ENCODE results near the gene MPV17. TPM values are rescaled to one million over a fixed set of nuclear protein-coding genes. Genes with fewer than 3 reads are reported as not detected.
"Not testable (repeated sequence)": the region's sequence is repeated elsewhere in the genome, so short reads cannot be mapped to it uniquely, and the experiment has no call there.

Gene MPV17
- total RNA-seq, 1 donor from 2014 or later: 61.9 TPM

DNA sequence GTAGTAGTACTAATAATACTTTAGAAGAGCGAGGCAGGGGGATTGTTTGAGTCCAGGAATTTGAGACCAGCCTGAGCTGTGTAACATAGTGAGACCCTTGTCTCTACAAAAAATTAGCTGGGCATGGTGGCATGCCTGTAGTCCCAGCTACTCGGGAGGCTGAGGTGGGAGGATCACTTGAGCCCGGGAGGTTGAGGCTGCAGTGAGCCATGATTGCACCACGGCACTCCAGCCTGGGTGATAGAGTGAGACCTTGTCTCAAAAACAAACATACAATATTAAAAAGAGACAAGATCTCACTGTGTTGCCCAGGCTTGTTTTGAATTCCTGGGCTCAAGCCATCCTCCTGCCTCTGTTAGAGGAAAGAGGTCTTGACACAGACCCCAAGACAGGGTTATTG is 22.3 kb downstream of the MPV17 start:
- not testable (repeated sequence) for DNase-seq (ENCODE audit: low spot score)

DNA sequence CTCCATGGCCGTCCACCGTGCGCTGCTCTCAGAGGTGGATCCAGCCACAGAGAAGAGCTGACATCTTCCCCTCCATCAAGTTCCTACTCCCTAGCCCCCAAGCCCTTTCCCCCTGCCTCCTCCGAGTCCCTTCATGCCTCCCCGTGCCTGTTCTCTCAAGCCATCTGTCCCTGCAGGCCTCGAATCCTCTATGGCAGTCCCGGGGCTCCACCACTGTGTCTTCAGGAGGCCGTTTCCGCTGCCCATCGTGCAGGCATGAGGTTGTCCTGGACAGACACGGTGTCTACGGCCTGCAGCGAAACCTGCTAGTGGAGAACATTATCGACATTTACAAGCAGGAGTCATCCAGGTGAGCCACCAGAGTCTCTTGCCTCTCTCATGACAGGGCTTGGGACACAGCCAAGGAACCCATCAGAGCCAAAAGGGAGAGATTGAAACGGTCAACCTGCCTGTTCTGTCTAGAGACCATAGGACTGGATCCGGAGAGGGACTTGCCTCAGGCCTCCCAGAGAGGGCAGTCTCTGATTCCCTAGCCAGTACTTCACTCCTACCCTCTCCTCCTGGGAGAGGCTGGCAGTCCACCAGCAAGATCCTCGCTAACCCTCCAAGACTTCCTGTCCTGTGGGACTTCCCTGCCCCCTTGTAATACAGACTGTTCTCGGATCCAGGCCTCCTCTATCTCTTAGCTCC is 24.4 kb downstream of the MPV17 start:
- no peak for DNase-seq (ENCODE audit: low spot score)

DNA sequence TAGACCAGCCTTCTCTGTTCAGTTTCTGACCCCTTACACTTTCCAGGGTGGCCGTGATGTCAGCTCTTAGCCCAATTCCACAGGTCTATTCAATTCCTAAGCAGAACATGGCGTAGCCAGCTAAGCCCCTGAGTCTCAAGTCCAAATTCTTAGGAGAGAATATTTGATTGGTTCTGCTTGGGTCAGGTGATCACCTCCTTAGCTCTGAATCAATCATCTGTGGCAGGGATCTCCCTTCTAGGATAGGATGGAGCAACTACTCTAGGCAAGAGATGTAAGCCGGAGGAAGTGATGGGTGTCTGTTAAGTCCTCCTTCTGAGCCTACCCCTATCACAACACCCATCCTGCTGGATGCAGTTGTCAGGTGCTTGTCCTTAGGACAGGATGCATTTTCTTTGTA is 25.7 kb downstream of the MPV17 start:
- no peak for DNase-seq (ENCODE audit: low spot score)

DNA sequence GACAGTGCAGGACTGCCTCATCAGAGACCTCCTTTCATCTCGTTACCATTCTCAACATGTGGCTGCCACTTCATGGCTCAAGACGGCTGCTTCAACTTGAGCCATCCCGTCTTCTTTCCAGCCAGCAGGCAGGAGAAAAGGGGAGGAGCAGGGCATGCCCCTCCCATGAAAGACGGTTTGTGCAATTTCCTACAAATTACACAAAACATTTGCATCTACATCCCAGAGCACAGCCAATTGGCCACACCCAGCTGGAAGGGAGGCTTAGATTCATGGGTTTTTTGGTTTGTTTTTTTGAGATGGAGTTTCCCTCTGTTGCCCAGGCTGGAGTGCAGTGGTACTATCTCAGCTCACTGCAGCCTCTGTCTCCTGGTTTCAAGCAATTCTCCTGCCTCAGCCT is 26.4 kb downstream of the MPV17 start:
- no peak for DNase-seq (ENCODE audit: low spot score)

DNA sequence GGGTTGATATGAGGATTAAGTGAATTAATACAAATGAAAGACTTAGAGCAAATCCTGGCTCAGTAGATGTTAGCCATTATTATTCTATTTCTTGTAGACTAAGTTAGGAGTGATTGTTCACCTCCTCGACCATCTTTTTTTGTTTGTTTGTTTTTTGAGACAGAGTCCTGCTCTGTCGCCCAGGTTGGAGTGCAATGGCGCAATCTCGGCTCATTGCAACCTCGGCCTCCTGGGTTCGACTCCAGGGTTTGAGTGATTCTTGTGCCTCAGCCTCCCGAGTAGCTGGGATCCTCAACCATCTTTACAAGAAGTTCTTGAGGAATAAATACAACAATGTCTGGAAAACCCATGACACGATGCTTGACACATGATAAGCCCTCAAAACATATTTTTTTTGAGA is 28.0 kb downstream of the MPV17 start:
- no peak for DNase-seq (ENCODE audit: low spot score)

DNA sequence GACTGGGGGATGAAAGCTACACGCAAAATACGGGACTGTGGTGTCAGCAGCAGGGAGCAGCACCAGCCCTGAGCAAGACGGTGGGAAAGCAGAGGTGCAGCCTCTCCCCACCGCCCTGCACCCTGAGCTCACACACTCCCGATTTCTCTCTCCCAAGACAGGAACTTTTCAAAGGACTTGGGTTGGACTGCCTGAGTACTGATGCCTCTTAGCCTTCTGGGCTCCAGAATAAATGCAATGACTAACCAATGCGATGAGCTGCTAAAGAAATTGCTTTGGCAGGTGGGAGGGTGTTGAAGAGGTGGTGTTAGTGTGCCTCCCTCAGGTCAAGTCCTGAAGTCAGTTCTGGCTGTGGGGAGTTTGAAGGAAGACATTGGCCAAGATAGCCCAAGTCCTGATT is 31.0 kb downstream of the MPV17 start:
- DNase-seq (ENCODE audit: low spot score): no peak

DNA sequence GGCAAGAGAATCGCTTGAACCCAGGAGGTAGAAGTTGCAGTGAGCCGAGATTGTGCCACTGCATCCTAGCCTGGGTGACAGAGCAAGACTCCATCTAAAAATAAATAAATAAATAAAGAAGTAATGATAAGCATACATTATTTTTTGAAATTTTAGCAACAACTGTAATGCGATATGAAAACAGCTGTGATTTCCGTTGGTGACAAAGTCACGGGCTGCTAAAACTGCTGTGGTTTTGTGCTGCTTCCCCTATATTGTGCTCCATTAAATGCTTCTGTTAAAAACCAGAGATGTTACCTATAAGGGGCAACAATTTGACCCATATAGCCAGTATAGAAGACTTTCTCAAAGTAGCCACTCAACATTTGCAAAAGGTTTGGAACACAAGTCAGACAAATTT is 32.3 kb downstream of the MPV17 start:
- DNase-seq (ENCODE audit: low spot score): no peak

DNA sequence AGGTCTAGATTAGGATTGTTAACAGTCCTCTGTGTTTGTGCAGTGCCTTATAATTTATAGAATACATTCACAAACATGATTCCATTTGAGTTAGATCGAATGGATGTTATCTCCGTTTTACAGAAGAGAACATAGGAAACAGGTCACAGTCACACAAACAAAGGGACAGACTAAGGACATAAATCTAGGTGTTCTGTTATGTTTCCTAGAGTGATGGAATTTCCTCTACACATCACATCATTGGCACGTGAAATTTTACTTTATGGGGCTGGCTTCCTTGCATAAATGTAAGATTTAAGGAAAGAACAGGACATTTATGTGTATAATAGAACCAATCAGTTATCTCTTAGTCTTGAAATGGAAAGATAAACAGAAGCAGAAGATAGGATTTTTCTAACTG is 34.3 kb downstream of the MPV17 start:
- DNase-seq (ENCODE audit: low spot score): no peak

DNA sequence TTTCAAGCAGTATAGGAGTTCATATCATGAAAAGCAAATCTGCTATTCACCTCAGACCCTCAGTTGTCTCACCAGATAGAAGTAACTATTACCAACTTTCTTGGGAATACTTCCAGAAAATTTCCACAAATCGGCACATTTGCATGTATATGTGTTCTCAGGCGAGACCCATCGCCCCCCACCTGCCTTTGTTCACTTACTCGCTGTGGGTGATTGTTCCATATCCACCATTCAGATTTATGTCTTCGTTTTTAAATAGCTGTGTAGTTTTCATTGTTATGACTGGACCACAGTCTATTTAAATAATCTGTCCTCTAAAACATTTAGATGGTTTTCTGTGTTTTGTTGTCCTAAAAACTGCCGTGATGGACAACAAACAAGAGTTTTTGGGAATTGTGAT is 37.4 kb downstream of the MPV17 start:
- DNase-seq (ENCODE audit: low spot score): no peak

DNA sequence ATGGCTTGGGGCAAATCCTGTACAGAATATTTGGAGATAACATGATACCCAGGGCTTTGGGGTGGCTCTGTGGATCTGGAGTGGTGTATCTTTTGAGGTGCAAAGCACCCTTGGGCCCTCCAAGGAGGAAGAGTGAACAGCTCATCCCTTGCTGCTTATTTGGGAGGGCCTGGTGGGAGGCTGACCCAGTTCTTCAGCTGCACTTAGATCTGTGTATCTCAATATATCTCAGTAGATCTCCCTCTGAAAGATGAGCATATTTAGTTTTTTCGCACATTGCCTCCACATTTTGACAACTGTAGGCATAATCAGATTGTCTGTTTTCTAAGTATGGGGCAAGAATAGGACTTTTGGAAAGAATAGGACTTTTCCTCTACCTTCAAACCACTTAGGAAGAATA is 37.9 kb downstream of the MPV17 start:
- DNase-seq (ENCODE audit: low spot score): no peak

DNA sequence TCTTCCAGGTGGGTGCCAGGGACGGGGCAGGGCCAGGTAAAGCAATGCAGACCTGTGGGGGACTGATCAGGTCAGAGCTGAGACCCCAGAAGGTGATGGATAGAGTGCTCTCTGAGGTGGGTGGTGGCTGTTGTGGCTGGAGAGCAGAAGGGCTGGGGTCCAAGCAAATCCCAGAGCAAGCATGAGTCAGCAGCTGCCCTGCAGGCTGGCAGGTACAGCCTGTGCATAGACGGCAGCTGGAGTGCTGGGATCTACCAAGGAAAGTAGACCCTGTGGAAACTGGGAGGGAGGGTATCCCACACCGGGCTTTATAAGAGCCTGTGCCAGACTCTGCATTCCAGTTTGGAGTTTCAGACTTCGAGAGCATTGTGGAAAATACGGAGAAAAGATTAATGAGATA is 40.0 kb downstream of the MPV17 start:
- no peak for DNase-seq (ENCODE audit: low spot score)

DNA sequence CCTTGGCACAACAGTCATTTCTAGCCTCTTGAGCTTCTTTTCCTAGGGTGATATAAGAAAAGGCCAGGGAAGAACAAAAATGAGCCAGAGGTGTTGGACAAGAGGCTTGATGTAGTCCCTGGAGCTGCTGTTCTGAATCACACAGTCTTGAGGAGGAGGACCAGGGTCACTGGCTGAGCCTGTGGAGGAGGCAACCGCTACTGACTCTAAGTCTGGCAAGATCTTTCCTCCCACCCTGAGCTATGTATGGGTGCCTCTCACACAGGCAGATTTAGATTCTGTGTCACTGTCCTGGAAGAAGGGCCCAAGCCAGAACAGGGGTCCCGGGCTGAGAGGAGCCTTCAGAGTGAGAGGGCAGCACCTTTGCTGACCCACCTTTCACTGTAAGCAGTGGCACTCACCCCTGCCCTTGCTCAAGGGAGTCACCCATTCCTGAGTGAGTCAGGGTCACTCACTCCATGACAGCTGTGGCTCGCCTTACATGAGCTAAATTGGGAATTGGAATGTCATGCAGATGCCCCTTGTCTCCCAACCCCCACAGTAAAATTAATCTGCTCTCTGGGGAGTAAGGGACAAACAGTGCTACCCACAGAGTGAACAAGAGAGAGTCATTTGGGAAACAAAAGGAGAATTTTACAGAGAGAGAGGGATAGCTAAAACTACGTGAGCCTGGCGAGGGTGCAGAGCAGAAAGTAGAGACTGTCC is 40.9 kb downstream of the MPV17 start, which contains the start of gene TRIM54:
TSS of gene TRIM54 (plus strand) at position 575 of the 705 bp plus-strand sequence. CDS start 303 bp downstream, outside the sequence.
- no peak for DNase-seq (ENCODE audit: low spot score)

DNA sequence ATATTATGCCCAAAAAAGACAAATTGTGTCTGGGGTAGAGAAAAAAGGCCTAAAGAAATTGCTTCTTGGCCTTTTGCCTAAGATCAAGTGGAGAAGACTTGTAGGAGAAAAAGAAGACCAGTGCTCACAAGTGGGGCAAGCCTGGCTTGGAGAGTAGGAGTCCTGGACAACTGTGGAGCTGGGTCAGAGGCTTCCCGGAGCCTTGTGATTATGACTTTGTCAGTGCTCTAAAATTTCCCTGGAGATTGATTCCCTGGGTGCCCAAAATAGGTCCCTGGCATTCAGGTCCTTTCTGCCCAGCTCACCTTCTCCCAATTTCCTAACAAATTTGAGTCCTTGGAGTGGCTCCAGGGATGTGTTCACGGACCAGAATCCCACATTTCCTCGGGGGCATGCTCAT is 41.5 kb downstream of the MPV17 start:
- DNase-seq (ENCODE audit: low spot score): no peak

DNA sequence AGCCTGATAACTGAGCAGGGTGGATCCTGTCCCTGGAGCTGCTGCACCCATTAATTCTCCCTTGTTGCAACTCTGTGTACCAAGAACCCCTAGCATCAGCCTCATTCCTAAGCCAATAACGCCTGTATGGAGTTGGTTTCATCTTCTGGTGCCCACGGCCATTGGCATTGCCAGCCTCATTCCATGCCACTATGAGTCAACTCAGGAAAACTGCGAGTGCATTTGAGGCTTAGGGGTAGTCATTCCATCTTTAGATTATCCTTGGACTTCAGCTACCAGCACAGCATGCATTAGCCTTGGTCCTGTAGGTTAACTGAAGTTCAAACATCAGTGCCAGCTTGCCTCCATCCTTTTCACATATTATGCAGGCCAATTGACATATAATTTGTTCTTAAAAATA is 42.1 kb downstream of the MPV17 start:
- DNase-seq (ENCODE audit: low spot score): no peak

DNA sequence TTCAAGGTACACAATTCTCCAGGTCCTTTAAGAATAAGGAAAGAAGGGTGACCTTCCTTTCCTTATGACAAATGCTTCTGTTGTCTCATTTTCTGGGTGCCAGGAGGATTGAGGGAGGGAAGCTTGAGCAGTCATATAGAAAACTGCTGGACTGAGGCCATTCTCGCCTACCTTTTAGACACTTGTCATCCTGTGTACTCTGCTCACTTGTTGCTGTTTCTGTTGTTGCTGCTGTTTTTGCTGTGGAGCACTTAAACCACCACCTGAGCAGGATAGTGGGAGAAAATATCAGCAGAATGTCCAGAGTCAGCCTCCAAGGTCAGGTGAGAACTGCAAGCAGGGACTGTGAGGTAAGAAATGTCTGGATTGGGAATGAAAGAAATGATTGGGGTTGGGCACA is 44.9 kb downstream of the MPV17 start:
- DNase-seq (ENCODE audit: low spot score): no peak

DNA sequence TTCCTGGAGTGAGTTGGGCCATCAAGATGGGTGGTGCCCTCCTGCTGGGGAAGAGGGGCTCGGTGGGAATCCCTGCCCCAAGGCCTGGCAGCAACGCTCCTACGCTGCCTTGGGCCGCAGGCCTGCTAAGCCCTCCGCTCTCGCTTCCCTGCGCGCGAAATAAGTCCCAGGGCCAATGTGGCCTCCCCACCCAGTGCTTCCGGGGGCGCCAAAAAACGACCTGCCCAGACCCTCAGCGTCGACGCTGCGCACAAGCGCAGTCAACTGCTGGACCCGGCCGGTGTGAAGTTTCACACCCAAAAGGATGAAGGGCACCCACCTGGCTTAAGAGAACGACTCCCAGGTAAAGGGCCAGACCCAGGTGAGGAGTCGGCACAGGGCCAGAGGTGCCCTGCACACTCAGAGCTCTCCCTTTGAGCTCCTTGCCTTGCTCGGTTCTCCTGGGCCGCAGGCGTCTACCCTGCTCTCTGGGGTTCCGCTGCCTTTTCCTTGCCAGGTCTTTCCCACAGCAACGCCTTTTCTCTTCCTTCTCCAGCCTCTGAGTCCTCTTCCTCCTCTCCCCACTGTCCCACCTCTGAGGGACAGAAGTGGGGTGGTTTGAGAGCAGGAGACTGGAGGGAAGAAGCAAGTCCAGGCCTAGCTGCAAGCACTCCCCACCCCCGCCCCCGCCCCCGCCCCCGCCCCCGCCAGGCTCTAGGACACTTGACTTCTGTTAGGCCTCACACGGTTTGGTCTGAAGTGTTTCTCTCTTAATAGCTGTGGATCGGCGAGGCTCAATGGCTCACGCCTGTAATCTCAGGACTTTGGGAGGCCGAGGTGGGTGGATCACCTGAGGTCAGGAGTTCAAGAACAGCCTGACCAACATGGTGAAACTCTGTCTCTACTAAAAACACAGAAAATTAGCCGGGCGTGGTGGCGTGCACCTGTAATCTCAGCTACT is 47.4 kb downstream of the MPV17 start, which contains the start of gene DNAJC5G:
TSS of gene DNAJC5G (plus strand) at position 223 of the 940 bp plus-strand sequence. CDS start 1,296 bp downstream, outside the sequence.
- no peak for DNase-seq (ENCODE audit: low spot score)

DNA sequence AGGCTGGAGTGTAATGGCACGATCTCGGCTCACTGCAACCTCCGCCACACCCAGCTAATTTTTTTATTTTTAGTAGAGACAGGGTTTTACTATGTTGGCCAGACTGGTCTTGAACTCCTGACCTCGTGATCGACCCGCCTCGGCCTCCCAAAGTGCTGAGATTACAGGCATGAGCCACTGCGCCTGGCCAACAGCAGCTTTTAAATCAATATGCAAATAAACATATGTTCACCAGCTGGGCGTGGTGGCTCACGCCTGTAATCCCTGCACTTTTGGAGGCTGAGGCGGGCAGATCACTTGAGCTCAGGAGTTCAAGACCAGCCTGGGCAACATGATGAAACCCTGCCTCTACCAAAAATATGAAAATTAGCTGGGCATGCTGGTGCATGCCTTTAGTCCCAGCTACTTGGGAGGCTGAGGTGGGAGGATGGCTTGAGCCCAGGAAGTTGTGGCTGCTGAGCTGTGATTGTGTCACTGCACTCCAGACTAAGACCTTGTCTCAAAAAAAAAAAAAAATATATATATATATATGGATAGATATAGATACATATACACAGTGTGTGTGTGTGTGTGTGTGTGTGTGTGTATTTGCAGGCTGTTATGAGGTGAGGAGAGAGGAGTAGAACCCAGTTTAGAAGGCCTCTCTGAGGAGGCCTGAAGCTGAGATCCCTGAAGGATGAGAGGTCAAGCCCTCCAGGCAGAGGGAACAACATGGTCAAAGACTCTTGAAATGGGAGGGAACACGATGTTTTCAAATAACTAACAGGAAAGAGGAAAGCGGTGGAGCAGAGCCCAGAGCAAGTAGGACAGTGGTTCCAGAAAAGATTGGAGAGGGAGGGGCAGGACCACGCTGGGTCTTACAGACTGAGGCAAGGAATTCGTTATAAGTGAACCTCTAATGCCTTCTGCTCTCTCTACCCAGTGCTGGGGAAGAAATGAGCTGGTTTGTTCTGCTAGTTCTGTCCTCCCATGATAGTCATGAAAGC is 50.1 kb downstream of the MPV17 start:
- not testable (repeated sequence) for DNase-seq (ENCODE audit: low spot score)

DNA sequence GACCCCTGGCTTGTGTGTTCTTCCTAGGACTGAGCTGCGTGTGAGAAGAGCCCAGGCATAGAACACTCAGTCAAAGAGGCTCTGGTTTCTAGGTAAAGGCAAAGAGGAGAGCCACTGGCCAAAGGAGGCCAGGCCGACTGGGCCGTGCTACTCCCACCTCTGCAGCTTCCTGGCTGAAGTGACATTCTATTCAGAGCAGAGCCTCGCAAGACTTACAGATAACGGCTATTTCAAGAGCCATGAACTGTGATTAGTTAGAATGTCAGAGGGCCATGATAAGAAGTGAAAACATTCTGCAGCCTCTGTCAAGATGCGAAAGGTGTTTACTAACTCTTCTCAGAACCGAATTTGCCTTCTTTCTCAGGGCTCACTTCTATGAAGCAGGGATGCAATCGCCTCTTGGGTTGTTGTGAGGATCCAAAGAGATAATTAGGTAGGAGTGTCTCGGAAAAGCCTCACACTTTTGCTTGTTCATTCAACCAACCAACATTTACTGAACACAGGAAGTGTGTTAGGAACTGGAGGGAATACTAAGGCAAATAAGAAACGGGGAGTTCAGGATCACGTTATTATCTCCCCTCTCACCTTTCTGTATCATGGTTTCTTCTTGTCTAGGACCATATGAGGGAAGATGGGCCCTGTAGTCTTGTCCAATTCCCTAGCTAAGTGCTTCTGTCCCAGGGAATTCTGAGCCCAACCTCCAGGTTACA is 51.1 kb downstream of the MPV17 start:
- no peak for DNase-seq (ENCODE audit: low spot score)

DNA sequence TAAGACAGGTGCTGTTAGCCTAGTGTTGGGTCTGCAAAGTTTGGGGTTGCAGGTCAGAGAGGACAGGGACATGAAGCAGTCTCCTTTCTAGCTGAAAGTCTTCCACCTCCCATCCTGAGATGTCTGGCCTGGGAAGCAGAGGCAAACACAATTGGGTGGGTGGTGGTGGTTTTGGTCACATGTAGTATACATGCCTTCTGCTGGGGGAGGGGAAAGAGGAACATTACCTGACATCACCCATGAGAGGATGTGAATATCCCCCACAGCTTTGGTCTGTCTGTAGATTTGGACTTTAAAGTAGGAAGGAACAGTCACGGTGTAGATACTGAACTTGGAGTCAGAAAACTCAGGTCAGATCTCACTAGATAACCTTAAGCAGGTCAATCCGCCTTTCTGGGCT is 52.2 kb downstream of the MPV17 start:
- DNase-seq (ENCODE audit: low spot score): no peak

DNA sequence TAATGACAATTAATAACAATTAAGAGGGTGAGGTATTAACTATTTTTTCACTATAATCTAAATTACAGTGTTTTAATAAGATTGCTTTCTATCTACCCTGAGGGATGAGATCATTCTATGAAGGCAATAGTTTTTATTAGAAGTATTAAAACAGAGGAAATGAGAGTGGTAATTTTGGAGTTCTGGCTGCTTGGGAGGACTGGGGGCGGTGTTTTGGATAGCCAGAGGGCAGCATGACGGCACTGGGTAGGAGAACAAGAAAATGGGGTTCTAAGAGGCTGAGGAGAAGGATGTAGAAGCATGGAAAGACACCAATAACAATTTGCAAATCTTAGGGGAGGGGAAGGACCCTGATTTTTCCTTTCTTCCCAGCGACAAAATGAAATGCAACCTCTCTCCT is 52.8 kb downstream of the MPV17 start:
- DNase-seq (ENCODE audit: low spot score): no peak
